Neural crest cell (in vitro differentiated cells): ENCODE data around the gene UACA. TPM values are rescaled to one million over a fixed set of nuclear protein-coding genes. Genes with fewer than 3 reads are reported as not detected.

Experiments used
- DNase-seq: peaks from one replicate; pipeline ENCODE4 v3.0.0; 2021; ENCODE audit warnings: low read depth, mixed read lengths, low spot score
- H3K27ac Mint-ChIP-seq: one replicate; pipeline ENCODE4 v1.8.0; 2021; ENCODE audit warnings: mild to moderate bottlenecking, mixed read lengths; ENCODE audit not compliant: unreplicated experiment
- H3K27me3 Mint-ChIP-seq: 2 replicates; pipeline ENCODE4 v1.8.0; 2021; ENCODE audit warnings: low read depth, mild to moderate bottlenecking, mixed read lengths
- H3K36me3 Mint-ChIP-seq: 2 replicates; pipeline ENCODE4 v1.8.0; 2021; ENCODE audit warnings: low read depth, mild to moderate bottlenecking, mixed read lengths
- H3K4me1 Mint-ChIP-seq: 2 replicates; pipeline ENCODE4 v1.8.0; 2021; ENCODE audit warnings: mixed read lengths
- H3K4me3 Mint-ChIP-seq: one replicate; pipeline ENCODE4 v1.8.0; 2021; ENCODE audit warnings: mild to moderate bottlenecking, mixed read lengths
- H3K9me3 Mint-ChIP-seq: 2 replicates; pipeline ENCODE4 v1.8.0; 2021; ENCODE audit warnings: mixed read lengths
- CTCF ChIP-seq: fragments of 200-600 bp; sonication (generic); conservative IDR thresholded peaks from 2 replicates; pipeline ENCODE4 v1.5.0; 2021; ENCODE audit warnings: antibody characterized with exemption, mild to moderate bottlenecking
- total RNA-seq: library from RNA; stranded (reverse); gene quantifications from 2 replicates; pipeline ENCODE4 v1.2.1, GENCODE V29; 2021

Gene UACA
- total RNA-seq, 1 donor from 2014 or later, result 36.8 TPM

GRCh38 chr15:70647396-70647795, 116.0 kb downstream of the UACA start:
- TF ChIP-seq CTCF, result no peak
- H3K27me3 Mint-ChIP-seq, result no peaks in the 10 kb centered on the region
- H3K36me3 Mint-ChIP-seq, result peaks cover 5% of the 10 kb centered on the region
- peaks cover 13% of the 10 kb centered on the region for H3K4me1 Mint-ChIP-seq
- no peak for DNase-seq
- no peak overlapping the region for H3K4me3 Mint-ChIP-seq
- H3K27ac Mint-ChIP-seq, result no peak overlapping the region
- peaks cover 4% of the 10 kb centered on the region for H3K9me3 Mint-ChIP-seq

GRCh38 chr15:70646169-70646568, 117.2 kb downstream of the UACA start:
- Mint-ChIP-seq H3K9me3 (peaks cover 4% of the 10 kb centered on the region), H3K27ac (no peak overlapping the region), H3K4me1 (peaks cover 13% of the 10 kb centered on the region), H3K36me3 (peaks cover 5% of the 10 kb centered on the region), H3K4me3 (no peak overlapping the region), H3K27me3 (no peaks in the 10 kb centered on the region)
- no peak for DNase-seq
- TF ChIP-seq CTCF, result no peak

GRCh38 chr15:70643783-70644125, 119.6 kb downstream of the UACA start:
- H3K36me3 Mint-ChIP-seq, result no peaks in the 10 kb centered on the region
- peak overlapping the region; percentile 4 for H3K27ac Mint-ChIP-seq
- H3K4me3 Mint-ChIP-seq, result no peak overlapping the region
- no peaks in the 10 kb centered on the region for H3K27me3 Mint-ChIP-seq
- no peak for TF ChIP-seq CTCF
- no peak for DNase-seq
- peaks cover 8% of the 10 kb centered on the region for H3K4me1 Mint-ChIP-seq
- no peaks in the 10 kb centered on the region for H3K9me3 Mint-ChIP-seq

- H3K4me3 Mint-ChIP-seq, result no peak overlapping the region
- no peak for DNase-seq
- no peaks in the 10 kb centered on the region for H3K9me3 Mint-ChIP-seq
- H3K27ac Mint-ChIP-seq, result no peak overlapping the region
- peaks cover 8% of the 10 kb centered on the region for H3K4me1 Mint-ChIP-seq
- H3K27me3 Mint-ChIP-seq, result no peaks in the 10 kb centered on the region
- H3K36me3 Mint-ChIP-seq, result no peaks in the 10 kb centered on the region
- TF ChIP-seq CTCF, result no peak
These were observed 120.1 kb downstream of the UACA start for GRCh38 chr15:70643106-70643782.

- TF ChIP-seq CTCF, result peak; percentile 39
- DNase-seq, result no peak
- Mint-ChIP-seq H3K36me3 (no peaks in the 10 kb centered on the region), H3K4me1 (peaks cover 23% of the 10 kb centered on the region), H3K4me3 (no peak overlapping the region), H3K27me3 (no peaks in the 10 kb centered on the region), H3K27ac (peak overlapping the region; percentile 59), H3K9me3 (no peaks in the 10 kb centered on the region)
These were observed 126.7 kb downstream of the UACA start for GRCh38 chr15:70636540-70637165.
